Measurements from ENCODE around the gene AUTS2. TPM values are rescaled to one million over a fixed set of nuclear protein-coding genes. Genes with fewer than 3 reads are reported as not detected.

The AUTS2 gene
- total and polyA plus RNA-seq, 4 experiments from 2014 or later, result 3.4 to 35.2 (median 25.5) TPM

GRCh38 chr7:70015353-70015752, 417.1 kb downstream of the AUTS2 start:
- Histone ChIP-seq H3K36me3 (ENCODE audit: insufficient read depth, low read length) (no peaks in the 10 kb centered on the region), H3K4me1 (ENCODE audit: insufficient read depth, low read length) (no peaks in the 10 kb centered on the region), H3K27ac (ENCODE audit: low read depth, low read length) (no peak overlapping the region), H3K4me3 (ENCODE audit: low read length in 2 of 2) (no peak overlapping the region), H3K27me3 (ENCODE audit: insufficient read depth, low read length) (no peaks in the 10 kb centered on the region), H3K9me3 (ENCODE audit: control insufficient read depth in 1 of 2, low read length in 2 of 2) (no peaks in the 10 kb centered on the region)
- no peak overlapping the region for H3K4me3 Mint-ChIP-seq
- ChIA-PET CTCF (ENCODE audit: partially characterized antibody) (no interaction called here), POLR2A (ENCODE audit: partially characterized antibody) (no interaction called here)
- DNase-seq, result no peak
- intact Hi-C loops (cut with micrococcal nuclease), result no loop called here
- H3K4me1 Mint-ChIP-seq, result no peaks in the 10 kb centered on the region
- peaks cover 0 to 4% (median 0%) of the 10 kb centered on the region in 8 donors for H3K9me3 Mint-ChIP-seq
- H3K36me3 Mint-ChIP-seq, result no peaks in the 10 kb centered on the region
- H3K27me3 Mint-ChIP-seq, result peaks cover 0 to 4% of the 10 kb centered on the region in 2 donors
- no peak overlapping the region for H3K27ac Mint-ChIP-seq

- Histone ChIP-seq H3K9me3 (ENCODE audit: control insufficient read depth in 1 of 2, low read length in 2 of 2) (no peaks in the 10 kb centered on the region), H3K27ac (ENCODE audit: low read depth, low read length) (no peak overlapping the region), H3K36me3 (ENCODE audit: insufficient read depth, low read length) (no peaks in the 10 kb centered on the region), H3K4me1 (ENCODE audit: insufficient read depth, low read length) (no peaks in the 10 kb centered on the region), H3K4me3 (ENCODE audit: low read length in 2 of 2) (no peak overlapping the region), H3K27me3 (ENCODE audit: insufficient read depth, low read length) (no peaks in the 10 kb centered on the region)
- Mint-ChIP-seq H3K36me3 (no peaks in the 10 kb centered on the region), H3K27me3 (peaks cover 0 to 6% of the 10 kb centered on the region in 2 donors), H3K4me3 (no peak overlapping the region), H3K4me1 (no peaks in the 10 kb centered on the region), H3K27ac (no peak overlapping the region), H3K9me3 (peaks cover 0 to 3% (median under 1%) of the 10 kb centered on the region in 8 donors)
- DNase-seq, result no peak
- ChIA-PET POLR2A (ENCODE audit: partially characterized antibody) (no interaction called here), CTCF (ENCODE audit: partially characterized antibody) (no interaction called here)
- intact Hi-C loops (cut with micrococcal nuclease), result no loop called here
These were observed 417.9 kb downstream of the AUTS2 start for GRCh38 chr7:70016044-70016770.

GRCh38 chr7:70017357-70017756, 419.1 kb downstream of the AUTS2 start:
- Histone ChIP-seq H3K36me3 (ENCODE audit: insufficient read depth, low read length) (no peaks in the 10 kb centered on the region), H3K27ac (ENCODE audit: low read depth, low read length) (no peak overlapping the region), H3K4me1 (ENCODE audit: insufficient read depth, low read length) (no peaks in the 10 kb centered on the region), H3K27me3 (ENCODE audit: insufficient read depth, low read length) (no peaks in the 10 kb centered on the region), H3K4me3 (ENCODE audit: low read length in 2 of 2) (no peak overlapping the region), H3K9me3 (ENCODE audit: control insufficient read depth in 1 of 2, low read length in 2 of 2) (no peaks in the 10 kb centered on the region)
- CTCF ChIA-PET (ENCODE audit: partially characterized antibody), result no interaction called here
- Mint-ChIP-seq H3K4me3 (no peak overlapping the region), H3K27me3 (peaks cover 0 to 6% of the 10 kb centered on the region in 2 donors), H3K27ac (no peak overlapping the region), H3K9me3 (peaks cover 0 to 4% (median under 1%) of the 10 kb centered on the region in 8 donors), H3K4me1 (no peaks in the 10 kb centered on the region), H3K36me3 (no peaks in the 10 kb centered on the region)
- intact Hi-C loops (cut with micrococcal nuclease), result no loop called here
- POLR2A ChIA-PET (ENCODE audit: partially characterized antibody), result no interaction called here
- DNase-seq, result no peak

- Mint-ChIP-seq H3K27me3 (peaks cover 0 to 6% of the 10 kb centered on the region in 2 donors), H3K36me3 (no peaks in the 10 kb centered on the region), H3K4me3 (no peak overlapping the region), H3K27ac (no peak overlapping the region), H3K9me3 (peaks cover 0 to 4% (median 0%) of the 10 kb centered on the region in 8 donors), H3K4me1 (no peaks in the 10 kb centered on the region)
- Histone ChIP-seq H3K4me1 (ENCODE audit: insufficient read depth, low read length) (no peaks in the 10 kb centered on the region), H3K27ac (ENCODE audit: low read depth, low read length) (no peak overlapping the region), H3K36me3 (ENCODE audit: insufficient read depth, low read length) (no peaks in the 10 kb centered on the region), H3K4me3 (ENCODE audit: low read length in 2 of 2) (no peak overlapping the region), H3K27me3 (ENCODE audit: insufficient read depth, low read length) (no peaks in the 10 kb centered on the region), H3K9me3 (ENCODE audit: control insufficient read depth in 1 of 2, low read length in 2 of 2) (no peaks in the 10 kb centered on the region)
- CTCF ChIA-PET (ENCODE audit: partially characterized antibody), result no interaction called here
- intact Hi-C loops (cut with micrococcal nuclease), result no loop called here
- POLR2A ChIA-PET (ENCODE audit: partially characterized antibody), result no interaction called here
- no peak for DNase-seq
These were observed 420.4 kb downstream of the AUTS2 start for GRCh38 chr7:70018700-70019099.

- DNase-seq, result no peak
- intact Hi-C loops (cut with micrococcal nuclease), result no loop called here
- Histone ChIP-seq H3K4me1 (ENCODE audit: insufficient read depth, low read length) (no peaks in the 10 kb centered on the region), H3K27ac (ENCODE audit: low read depth, low read length) (no peak overlapping the region), H3K27me3 (ENCODE audit: insufficient read depth, low read length) (no peaks in the 10 kb centered on the region), H3K9me3 (ENCODE audit: control insufficient read depth in 1 of 2, low read length in 2 of 2) (no peaks in the 10 kb centered on the region), H3K4me3 (ENCODE audit: low read length in 2 of 2) (no peak overlapping the region), H3K36me3 (ENCODE audit: insufficient read depth, low read length) (no peaks in the 10 kb centered on the region)
- POLR2A ChIA-PET (ENCODE audit: partially characterized antibody), result no interaction called here
- no peaks in the 10 kb centered on the region for H3K36me3 Mint-ChIP-seq
- peak overlapping the region in 1 of 7 donors; percentile 57 for H3K27ac Mint-ChIP-seq
- H3K27me3 Mint-ChIP-seq, result peaks cover 2 to 5% of the 10 kb centered on the region in 2 donors
- peaks cover 0 to 3% (median under 1%) of the 10 kb centered on the region in 4 donors for H3K4me1 Mint-ChIP-seq
- CTCF ChIA-PET (ENCODE audit: partially characterized antibody), result no interaction called here
- H3K4me3 Mint-ChIP-seq, result no peak overlapping the region
- peaks cover 0 to 3% (median 0%) of the 10 kb centered on the region in 8 donors for H3K9me3 Mint-ChIP-seq
These were observed 429.6 kb downstream of the AUTS2 start for GRCh38 chr7:70027867-70028266.

- intact Hi-C loops (cut with micrococcal nuclease), result no loop called here
- POLR2A ChIA-PET (ENCODE audit: partially characterized antibody), result no interaction called here
- peaks cover 2 to 5% of the 10 kb centered on the region in 2 donors for H3K27me3 Mint-ChIP-seq
- H3K4me1 Mint-ChIP-seq, result peaks cover 0 to 3% (median under 1%) of the 10 kb centered on the region in 4 donors
- no peaks in the 10 kb centered on the region for H3K36me3 ChIP-seq (ENCODE audit: insufficient read depth, low read length)
- no peaks in the 10 kb centered on the region for H3K36me3 Mint-ChIP-seq
- no peaks in the 10 kb centered on the region for H3K27me3 ChIP-seq (ENCODE audit: insufficient read depth, low read length)
- H3K27ac Mint-ChIP-seq, result no peak overlapping the region
- no peak overlapping the region for H3K4me3 ChIP-seq (ENCODE audit: low read length in 2 of 2)
- H3K9me3 ChIP-seq (ENCODE audit: control insufficient read depth in 1 of 2, low read length in 2 of 2), result no peaks in the 10 kb centered on the region
- CTCF ChIA-PET (ENCODE audit: partially characterized antibody), result no interaction called here
- no peak overlapping the region for H3K27ac ChIP-seq (ENCODE audit: low read depth, low read length)
- H3K9me3 Mint-ChIP-seq, result peaks cover 0 to 5% (median 0%) of the 10 kb centered on the region in 8 donors
- no peak overlapping the region for H3K4me3 Mint-ChIP-seq
- no peaks in the 10 kb centered on the region for H3K4me1 ChIP-seq (ENCODE audit: insufficient read depth, low read length)
- DNase-seq, result no peak
These were observed 430.3 kb downstream of the AUTS2 start for GRCh38 chr7:70028620-70029019.

GRCh38 chr7:70029993-70030392, 431.7 kb downstream of the AUTS2 start:
- H3K27me3 ChIP-seq (ENCODE audit: insufficient read depth, low read length), result no peaks in the 10 kb centered on the region
- ChIA-PET POLR2A (ENCODE audit: partially characterized antibody) (no interaction called here), CTCF (ENCODE audit: partially characterized antibody) (no interaction called here)
- no peaks in the 10 kb centered on the region for H3K9me3 ChIP-seq (ENCODE audit: control insufficient read depth in 1 of 2, low read length in 2 of 2)
- Mint-ChIP-seq H3K27ac (no peak overlapping the region), H3K36me3 (no peaks in the 10 kb centered on the region), H3K4me1 (peaks cover 0 to 3% (median under 1%) of the 10 kb centered on the region in 4 donors), H3K27me3 (peaks cover 2 to 5% of the 10 kb centered on the region in 2 donors), H3K9me3 (peaks cover 0 to 5% (median 0%) of the 10 kb centered on the region in 8 donors), H3K4me3 (no peak overlapping the region)
- no peak overlapping the region for H3K27ac ChIP-seq (ENCODE audit: low read depth, low read length)
- intact Hi-C loops (cut with micrococcal nuclease), result no loop called here
- no peaks in the 10 kb centered on the region for H3K36me3 ChIP-seq (ENCODE audit: insufficient read depth, low read length)
- DNase-seq, result no peak
- H3K4me3 ChIP-seq (ENCODE audit: low read length in 2 of 2), result no peak overlapping the region
- no peaks in the 10 kb centered on the region for H3K4me1 ChIP-seq (ENCODE audit: insufficient read depth, low read length)

All from CD4-positive, alpha-beta memory T cell (primary cell).